Stimulated activated CD8-positive, alpha-beta memory T cell treated with anti-CD3 and anti-CD28 coated beads, Interleukin-4, amount 100 ng/mL, for 48 hours (primary cell): ENCODE results near the gene PPP6R1.

Source experiments
- DNase-seq: peaks from one replicate; pipeline ENCODE4 v3.0.0-alpha.2; 2020

The PPP6R1 gene, protein sequence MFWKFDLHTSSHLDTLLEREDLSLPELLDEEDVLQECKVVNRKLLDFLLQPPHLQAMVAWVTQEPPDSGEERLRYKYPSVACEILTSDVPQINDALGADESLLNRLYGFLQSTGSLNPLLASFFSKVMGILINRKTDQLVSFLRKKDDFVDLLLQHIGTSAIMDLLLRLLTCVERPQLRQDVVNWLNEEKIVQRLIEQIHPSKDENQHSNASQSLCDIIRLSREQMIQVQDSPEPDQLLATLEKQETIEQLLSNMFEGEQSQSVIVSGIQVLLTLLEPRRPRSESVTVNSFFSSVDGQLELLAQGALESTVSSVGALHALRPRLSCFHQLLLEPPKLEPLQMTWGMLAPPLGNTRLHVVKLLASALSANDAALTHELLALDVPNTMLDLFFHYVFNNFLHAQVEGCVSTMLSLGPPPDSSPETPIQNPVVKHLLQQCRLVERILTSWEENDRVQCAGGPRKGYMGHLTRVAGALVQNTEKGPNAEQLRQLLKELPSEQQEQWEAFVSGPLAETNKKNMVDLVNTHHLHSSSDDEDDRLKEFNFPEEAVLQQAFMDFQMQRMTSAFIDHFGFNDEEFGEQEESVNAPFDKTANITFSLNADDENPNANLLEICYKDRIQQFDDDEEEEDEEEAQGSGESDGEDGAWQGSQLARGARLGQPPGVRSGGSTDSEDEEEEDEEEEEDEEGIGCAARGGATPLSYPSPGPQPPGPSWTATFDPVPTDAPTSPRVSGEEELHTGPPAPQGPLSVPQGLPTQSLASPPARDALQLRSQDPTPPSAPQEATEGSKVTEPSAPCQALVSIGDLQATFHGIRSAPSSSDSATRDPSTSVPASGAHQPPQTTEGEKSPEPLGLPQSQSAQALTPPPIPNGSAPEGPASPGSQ

DNA sequence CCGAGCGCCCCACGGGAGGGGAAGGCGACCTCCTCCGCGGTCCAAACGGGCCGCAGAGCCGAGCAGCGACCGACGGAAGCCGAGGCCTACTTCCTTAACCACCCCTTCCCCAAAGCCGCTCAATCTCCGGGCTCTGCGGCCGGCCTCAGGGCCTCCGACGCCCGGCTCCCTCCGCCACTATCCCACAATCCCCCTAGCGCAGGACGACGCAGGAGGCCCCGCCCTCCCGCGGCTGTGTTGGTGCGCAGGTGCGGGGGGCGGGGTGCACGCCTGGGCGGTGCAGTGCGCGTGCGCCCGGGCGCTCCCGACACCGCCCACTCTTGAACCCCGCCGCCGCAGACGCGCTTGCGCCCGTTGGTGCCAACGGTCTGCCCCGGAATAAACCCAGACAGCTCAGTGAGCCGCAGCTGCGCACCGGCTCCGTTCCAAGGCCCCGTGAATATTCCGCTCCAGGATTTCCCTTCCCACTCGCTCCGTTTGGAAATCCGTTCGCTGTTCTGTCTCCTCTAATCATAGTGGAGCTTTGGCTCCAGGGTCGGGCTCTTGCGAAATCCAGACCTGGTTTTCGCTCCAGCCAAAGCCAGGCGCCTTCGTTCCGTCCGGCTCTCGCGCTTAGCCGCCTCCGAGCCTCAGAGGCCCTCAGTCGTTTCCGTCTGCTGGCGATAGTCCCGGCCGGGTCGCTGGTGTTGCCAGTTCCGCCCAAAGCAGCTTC is at the start of gene PPP6R1:
Gene PPP6R1 (minus strand): TSS at position 190 of the 712 bp plus-strand sequence. CDS start 11,914 bp downstream, outside the sequence.
- DNase-seq = peak; percentile 98

DNA sequence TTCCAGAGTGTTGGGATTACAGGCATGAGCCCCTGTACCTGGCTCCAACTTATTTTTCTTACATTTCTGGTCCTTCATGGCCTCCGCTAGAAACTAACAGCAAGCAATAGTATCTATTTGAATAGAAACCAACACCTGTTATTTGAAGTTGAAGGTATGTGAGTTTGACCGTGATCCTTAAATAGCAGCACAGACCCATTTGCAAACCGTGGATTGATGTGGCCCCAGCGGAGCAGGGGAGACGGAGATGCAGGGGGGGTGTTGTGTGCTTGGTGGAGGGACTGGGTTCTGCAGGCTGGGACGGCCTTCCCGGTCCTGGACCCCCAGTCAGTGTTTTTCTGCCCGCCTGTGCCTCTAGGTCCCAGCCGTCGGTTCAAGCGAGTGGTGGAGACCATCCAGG is 49.5 kb upstream of the PPP6R1 start:
- no peak for DNase-seq

DNA sequence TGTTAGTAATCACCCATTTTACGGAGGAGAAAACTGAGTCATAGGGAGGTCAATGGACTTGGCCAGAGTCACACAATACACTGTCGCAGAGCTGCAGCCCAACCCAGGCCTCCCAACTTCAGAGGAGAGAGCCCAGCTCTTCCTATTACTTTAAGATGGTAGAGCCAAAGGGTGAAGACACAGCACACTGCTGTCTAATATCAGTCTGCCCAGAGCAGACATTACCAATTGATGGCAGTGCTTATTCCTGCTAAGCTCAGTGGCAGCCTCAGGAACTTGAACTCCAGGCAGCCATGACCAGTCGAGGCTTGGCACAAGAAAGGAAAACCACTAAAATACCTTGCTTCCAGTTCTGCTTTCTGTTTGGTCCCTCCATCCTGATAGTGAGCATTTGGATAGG is 47.9 kb upstream of the PPP6R1 start:
- no peak for DNase-seq

DNA sequence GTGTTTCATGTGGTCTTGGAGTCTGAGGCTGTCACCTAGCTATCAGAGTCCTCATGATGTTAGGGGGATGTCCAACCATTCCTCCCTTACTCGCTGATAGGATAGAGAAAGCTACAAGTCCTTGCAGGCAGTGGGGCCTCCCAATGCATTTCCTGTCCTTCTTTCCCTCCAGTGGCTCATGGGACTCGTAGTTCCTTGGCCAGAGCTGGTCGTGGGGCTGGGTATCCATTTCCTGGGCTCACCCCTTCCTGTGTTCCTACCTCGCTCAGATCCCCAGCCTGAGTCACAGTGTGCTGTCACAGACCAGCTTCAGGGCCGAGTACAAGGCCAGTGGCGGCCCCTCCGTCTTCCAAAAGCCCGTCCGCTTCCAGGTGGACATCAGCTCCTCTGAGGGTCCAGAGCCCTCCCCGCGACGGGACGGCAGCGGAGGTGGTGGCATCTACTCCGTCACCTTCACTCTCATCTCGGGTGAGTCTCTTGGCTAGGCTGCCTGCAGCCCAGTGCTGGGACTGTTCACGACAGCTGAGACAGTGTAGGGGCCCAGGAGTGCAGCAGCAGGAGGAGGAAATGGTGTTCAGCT is 47.3 kb upstream of the PPP6R1 start:
- DNase-seq = no peak

DNA sequence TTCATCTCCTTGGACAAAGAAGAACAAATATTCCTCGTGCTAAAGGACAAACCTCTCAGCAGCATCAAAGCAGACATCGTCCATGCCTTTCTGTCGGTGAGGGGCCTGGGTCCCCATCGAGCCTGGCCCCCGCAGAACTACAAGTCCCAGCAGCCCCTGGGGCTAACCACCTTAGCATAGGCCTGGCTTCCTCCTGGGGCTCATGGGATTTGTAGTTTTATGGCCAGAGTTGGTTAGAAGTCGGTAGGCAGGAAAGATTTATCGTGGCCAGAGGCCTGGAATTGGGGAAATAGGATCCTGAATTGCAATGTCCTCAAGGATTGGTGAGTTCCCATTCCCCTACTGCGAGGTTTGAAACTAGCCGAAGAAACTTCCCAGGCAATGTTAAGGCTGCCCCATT is 46.7 kb upstream of the PPP6R1 start:
- DNase-seq = peak; percentile 70

DNA sequence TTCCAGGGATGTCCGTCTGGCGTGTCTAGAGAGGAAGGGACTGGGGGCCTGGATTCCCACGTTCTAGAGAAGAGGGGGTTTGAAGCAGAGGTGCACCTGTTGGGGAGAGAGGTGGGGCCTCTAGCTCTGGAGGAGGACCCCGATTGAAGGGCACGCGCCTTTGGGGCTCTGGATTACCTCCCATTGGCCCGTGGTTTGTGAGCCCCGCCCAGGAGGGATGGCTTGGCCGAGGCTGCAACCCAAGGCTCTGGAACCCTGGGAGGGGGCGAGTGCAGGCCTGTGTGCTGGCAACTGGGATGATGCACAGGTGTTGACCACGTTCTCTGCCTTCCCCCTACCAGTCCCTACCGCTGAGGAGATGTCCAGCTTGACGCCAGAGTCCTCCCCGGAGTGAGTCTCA is 46.2 kb upstream of the PPP6R1 start:
- no peak for DNase-seq

DNA sequence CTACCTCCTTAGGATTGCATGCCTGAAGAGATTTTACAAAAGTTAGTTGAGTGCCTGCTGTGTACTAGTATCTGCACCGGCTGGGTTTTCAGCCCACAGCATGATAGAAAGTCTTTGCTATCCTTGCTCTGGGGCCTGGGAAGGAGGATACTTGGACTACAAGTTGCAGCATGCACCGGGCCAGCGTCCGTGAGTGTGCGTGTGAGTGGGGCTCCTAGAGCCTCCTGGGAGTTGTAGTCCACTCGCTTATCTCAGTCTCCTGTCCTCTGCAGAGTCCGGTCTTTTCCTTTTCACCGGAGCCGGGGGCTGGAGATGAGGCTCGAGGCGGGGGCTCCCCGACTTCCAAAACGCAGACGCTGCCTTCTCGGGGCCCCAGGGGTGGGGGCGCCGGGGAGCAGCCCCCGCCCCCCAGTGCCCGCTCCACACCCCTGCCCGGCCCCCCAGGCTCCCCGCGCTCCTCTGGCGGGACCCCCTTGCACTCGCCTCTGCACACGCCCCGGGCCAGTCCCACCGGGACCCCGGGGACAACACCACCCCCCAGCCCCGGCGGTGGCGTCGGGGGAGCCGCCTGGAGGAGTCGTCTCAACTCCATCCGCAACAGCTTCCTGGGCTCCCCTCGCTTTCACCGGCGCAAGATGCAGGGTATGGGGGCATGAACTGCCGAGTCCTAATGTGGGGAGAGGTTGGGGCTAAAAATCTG is 45.6 kb upstream of the PPP6R1 start:
- peak; percentile 63 for DNase-seq

DNA sequence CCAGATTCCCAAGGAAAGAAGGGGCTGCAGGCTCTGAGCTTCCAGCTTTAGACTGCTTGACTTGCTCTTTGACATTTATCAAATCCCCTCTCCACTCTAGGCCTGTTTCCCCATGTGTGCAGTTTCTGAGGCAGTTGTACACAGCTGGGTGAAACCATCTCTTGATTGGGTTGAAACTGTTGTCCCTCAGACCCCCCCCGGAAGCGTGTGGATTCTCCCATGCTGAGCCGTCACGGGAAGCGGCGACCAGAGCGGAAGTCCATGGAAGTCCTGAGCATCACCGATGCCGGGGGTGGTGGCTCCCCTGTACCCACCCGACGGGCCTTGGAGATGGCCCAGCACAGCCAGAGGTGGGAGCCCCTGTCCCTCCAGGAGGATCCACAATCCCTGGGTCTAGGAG is 44.7 kb upstream of the PPP6R1 start:
- no peak for DNase-seq

DNA sequence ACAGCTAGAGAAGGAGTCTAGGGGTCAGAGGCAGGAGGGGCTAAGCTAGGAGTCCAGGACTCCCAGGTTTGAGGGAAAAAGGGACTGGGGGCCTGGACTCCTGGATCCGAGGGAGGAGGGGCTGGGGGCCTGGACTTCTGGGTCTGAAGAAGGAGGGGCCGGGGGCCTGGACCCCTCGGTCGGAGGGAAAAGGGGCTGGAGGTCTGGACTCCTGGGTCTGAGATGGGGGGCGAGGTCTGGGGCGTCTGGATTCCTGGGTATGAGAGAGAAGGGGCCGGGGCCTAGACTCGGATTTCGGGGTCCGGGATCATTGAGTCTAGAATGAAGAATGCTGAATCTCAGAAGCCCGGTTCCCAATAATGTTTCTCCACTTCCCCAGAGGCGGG is 43.5 kb upstream of the PPP6R1 start:
- no peak for DNase-seq

DNA sequence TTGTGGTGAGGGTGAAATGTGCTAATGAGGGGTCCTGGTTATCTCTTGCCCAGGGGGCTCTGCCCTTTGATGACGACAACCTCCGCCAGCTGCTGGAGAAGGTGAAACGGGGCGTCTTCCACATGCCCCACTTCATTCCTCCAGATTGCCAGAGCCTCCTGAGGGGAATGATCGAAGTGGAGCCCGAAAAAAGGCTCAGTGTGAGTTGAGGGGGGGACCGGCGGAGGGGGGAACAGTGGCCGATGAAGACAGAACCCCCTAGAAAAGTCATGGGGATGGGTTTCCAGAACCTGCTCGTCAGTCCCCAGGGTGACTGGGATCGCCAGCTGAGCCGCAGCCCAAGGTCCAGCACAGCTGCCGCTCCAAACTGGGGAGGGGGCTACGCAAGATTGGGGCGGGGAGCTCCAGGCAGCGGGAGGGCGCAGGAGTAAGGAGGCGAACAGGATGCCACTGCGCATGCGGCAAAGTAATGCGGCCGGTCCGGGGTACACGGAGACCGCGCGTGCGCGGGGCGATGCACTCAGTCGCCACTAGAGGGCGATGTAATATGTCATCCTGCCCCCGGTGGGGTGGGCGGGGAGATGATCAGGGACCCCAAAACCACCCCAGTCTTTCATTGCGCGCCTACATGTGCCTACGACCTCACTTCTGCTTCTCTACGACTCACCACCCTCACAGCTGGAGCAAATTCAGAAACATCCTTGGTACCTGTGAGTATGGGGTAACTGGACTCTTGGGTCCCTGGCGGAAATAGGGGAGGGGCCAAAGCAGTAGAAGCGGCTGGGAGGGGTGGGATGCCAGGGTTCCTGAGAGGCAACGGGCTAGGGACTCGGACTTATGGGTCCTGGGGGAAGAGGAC is 42.9 kb upstream of the PPP6R1 start:
- DNase-seq = peak; percentile 99

DNA sequence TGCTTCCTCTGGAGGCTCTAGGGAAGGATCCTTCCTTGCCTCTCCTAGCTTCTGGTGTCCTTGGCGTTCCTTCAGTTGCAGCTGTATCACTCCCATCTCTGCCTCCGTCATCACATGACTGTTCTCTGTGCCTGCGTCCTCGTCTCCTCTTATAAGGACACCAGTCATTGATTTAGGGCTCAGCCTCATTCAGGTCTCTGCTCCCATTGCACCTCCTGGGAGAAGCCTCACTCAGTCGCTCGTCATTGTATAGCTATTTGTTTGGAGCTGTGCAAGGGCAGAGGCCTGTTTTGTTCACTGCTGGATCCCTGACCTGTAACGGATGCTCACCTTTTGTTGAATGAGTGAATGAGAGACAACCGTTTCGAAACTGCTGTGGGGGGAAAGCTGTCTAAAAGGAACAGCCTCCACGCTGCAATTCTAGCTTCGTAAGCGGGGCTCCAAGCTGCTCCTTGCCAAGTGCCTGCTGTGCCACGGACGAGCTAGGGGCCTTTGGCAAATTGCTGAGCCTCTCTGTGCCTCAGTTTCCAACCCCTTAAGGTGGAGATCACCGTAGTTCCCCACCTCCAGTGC is 42.2 kb upstream of the PPP6R1 start:
- no peak for DNase-seq

DNA sequence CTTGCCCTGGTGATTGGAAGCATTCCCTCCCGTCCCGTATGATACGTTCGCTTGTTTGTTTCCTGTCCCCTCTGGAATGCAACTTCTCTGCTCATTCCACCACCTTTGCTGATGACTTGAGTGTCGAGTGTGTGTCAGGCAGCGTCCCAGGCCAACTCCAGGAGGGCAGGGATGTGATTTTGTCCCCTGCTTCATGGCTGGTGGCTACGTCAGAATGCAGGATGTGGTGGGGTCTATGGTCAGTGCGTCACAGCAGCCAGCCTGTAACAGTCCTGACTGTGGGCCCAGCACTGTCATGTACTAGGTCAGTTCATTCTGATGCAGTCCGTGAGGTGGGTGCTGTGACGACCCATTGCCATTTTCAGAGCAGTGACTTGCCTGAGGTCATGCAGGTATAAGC is 41.2 kb upstream of the PPP6R1 start:
- no peak for DNase-seq

DNA sequence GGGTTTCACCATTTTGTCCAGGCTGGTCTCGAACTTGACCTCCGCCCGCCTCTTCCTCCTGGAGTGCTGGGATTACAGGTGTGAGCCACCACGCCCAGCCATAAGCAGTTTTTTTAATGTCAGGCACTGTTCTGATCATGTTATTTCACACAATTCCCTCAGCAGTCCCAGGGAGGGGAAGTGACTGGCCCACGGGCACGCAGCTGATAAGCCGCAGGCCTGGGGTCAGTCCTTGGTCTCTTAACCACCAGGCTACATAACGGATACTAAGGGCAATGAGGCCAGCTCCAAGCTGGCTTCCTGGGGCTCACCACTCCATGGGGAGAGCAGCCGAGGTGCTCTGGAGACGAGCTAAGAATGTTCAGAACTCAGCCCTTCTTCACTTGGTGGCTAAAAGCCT is 38.5 kb upstream of the PPP6R1 start:
- DNase-seq = no peak

DNA sequence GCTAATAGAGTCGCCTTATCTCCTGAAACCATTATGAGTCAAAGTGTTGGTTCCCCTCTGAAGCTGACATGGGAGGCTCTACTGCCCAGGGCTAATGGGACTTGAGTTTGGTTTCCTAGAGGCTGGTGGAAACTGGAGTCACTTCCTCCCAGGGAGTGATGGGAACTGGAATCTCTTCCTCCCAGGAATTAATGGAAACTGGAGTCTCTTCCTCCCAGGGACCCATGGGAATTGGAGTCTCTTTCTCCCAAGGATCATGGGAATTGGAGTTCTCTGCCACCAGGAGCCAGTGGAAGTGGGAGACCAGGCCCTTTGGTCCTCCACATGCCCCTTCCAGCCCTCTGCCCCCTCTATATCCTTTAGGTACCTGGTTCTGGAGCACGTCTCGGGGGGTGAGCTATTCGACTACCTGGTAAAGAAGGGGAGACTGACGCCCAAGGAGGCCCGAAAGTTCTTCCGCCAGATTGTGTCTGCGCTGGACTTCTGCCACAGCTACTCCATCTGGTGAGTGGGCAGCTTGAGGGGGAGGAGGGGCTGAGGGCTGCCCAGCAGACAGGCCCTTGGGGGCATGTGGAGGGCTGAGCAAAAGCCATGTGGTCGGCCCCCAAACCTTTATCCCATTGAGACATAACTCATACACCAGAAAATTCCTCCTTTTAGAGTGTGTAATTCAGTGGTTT is 30.4 kb upstream of the PPP6R1 start:
- DNase-seq = no peak

DNA sequence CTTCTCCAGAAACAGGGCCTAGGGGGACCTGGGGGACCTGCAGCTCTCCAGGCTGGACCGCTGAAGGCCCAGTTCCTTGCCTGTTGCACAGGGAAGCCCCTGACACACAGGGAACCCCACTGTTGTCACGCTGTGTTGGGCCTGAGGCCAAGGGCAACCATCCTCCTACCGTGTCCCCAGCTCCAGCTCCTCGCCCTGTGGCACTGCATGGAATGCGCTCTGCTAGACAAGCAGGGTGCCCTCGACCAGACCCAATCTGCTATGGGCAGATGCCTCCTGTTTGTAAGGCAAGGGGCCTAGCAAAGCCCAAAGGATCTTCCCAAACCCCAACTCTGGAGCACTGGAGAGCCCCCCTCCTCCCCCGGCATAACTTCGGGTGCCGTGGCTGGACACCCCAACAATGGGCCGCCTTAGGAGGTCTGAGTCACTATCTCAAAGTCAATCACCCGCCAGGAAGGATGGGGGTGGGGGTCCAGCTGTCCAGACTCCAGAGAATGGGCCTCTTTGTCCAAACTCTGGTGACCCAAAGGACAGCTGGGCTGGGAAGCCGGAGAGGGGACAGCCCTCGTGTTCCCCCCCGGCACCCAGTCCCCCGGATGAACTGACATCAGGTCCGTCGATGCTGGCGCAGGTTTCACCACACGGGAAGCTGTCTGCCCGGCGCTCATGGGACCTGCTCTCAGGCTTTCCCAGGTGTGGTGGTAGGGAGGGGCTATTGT is 28.7 kb upstream of the PPP6R1 start:
- DNase-seq = no peak

DNA sequence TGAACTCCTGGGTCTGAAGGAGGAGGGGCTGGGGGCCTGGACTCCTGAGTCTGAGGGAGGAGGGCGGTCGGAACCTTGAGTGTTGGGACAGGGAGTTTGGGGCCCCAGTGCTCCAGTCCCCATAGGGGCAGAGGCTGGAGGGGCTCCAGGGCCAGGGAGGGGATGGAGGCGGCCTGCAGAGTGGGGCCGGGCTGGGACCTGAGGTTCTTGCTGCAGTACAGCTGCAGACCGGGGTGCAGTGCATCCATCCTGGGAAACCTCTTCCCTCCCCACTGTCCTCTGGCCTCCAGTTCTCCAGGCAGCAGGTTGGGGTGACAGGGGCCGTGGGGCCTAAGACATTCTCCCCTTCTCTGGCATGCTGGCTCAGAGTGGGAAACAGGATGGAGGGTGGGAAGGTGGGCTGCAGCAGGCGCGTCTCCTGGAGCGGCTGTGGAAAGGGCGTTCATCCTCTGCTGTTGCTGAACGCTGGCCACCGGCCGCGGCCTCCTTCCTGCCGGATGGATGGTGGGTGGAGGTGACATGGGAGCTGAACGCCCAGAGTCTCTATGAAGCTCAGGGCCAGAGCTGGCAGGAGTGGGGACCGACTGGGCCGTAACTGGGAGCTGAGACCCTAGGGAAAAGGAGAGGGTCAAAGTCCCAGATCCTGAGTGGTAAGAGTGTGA is 26.5 kb upstream of the PPP6R1 start:
- DNase-seq = no peak

DNA sequence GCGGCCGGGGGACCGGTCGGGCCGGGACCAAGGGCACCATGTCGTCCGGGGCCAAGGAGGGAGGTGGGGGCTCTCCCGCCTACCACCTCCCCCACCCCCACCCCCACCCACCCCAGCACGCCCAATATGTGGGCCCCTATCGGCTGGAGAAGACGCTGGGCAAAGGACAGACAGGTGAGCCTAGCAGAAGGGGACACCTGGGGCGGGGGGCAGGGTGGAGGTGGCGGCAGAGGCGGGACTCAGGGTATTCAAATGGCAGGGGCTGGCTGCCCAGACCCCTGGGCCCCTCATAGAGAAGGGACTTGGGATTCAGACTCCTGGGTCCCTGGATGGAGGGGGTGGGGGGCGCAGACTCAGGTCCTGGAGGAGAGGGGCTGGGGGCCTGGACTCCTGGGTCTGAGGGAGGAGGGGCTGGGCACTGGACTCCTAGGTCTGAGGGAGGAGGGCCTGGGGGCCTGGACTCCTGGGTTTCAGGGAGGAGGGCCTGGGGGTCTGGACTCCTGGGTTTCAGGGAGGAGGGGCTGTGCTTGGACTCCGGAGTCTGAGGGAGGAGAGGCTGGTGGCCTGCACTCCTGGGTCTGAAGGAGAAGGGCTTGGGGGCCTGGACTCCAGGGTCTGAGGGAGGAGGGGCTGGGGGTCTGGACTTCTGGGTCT is 25.7 kb upstream of the PPP6R1 start:
- DNase-seq = no peak

DNA sequence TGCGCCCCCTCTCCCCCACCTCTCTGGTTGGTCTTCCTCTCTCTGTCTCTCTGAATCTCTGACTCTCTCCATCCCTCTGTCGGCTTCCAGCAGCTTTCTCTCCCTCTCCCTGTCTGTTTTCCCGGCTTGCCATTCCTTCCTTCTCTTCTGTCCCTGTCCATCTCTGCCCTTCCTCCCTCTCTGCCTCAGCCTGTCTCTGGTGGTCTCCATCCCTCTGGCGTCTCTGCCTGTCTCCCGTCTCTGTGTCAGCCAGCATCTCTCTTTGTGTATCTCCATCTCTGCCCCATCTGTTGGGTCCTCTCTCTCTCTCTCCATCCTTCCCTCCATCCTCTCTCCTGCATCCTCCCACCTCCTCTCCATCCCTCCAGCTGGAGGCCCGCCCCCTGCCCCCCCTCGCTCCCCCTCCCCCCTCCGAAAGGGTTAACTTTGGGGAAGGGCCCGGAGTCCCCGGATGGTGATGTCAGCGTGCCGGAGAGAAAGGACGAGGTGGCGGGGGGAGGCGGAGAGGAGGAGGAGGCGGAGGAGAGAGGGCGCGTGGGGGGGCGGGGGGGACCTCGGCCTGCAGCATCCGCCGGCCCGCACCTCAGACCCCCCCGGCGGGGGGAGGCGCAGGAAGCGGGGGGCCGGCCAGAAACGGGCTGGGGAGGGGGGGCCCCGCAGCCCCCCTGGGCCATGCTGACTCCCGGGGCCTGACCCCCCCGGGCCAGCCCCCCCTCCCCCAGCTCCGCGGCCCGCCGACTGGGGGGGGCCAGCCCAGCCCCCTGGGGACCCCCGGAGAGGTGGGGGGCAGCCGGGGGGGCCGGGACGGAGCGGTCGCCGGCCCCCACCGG is 24.9 kb upstream of the PPP6R1 start, which contains the start of gene BRSK1:
Gene BRSK1 (plus strand): TSS at position 450 of the 830 bp plus-strand sequence. CDS start 446 bp downstream, outside the sequence.
- DNase-seq = peak; percentile 58
